Measurements from ENCODE around the gene SYNM. TPM values are rescaled to one million over a fixed set of nuclear protein-coding genes. Genes with fewer than 3 reads are reported as not detected.

Gene SYNM
- total RNA-seq, 2 experiments from 2014 or later, result 0.11 TPM

GRCh38 chr15:99129644-99130043 lies 24.8 kb downstream of the SYNM start:
- ChIA-PET POLR2A (no interaction called here), CTCF (no interaction called here)
- no peaks in the 10 kb centered on the region for H3K9me3 Mint-ChIP-seq

GRCh38 chr15:99130314-99130713 lies 25.4 kb downstream of the SYNM start:
- TF ChIP-seq CTCF (IDR thresholded peaks at IDR 0.05), result no peak
- no peak overlapping the region for H3K27ac Mint-ChIP-seq
- H3K27me3 Mint-ChIP-seq, result no peaks in the 10 kb centered on the region
- ChIA-PET POLR2A (no interaction called here), CTCF (no interaction called here)
- H3K9me3 Mint-ChIP-seq, result no peaks in the 10 kb centered on the region
- Histone ChIP-seq H3K27me3 (ENCODE audit: control insufficient read depth in 1 of 2, insufficient read depth in 2 of 2, low read length in 2 of 2) (no peaks in the 10 kb centered on the region), H3K4me1 (ENCODE audit: insufficient read depth, low read length) (no peaks in the 10 kb centered on the region), H3K36me3 (ENCODE audit: insufficient read depth, low read length) (no peaks in the 10 kb centered on the region), H3K9me3 (ENCODE audit: control insufficient read depth in 1 of 2, insufficient read depth in 1 of 2, low read length in 2 of 2) (peaks cover 0 to 1% of the 10 kb centered on the region in 2 experiments), H3K4me3 (ENCODE audit: low read length) (no peak overlapping the region), H3K27ac (ENCODE audit: low read depth in 1 of 2, low read length in 2 of 2) (no peak overlapping the region)
- H3K4me1 Mint-ChIP-seq (ENCODE audit: low read depth), result no peaks in the 10 kb centered on the region
- ATAC-seq (ENCODE audit: poor library complexity), result no peak
- no peaks in the 10 kb centered on the region for H3K36me3 Mint-ChIP-seq (ENCODE audit: low read depth)
- intact Hi-C loops (cut with DNase I, micrococcal nuclease), result no loop called here
- no peak for DNase-seq
- H3K4me3 Mint-ChIP-seq, result no peak overlapping the region

More at GRCh38 chr15:99129644-99130043, 24.8 kb downstream of the SYNM start:
- H3K9me3 ChIP-seq (ENCODE audit: control insufficient read depth in 1 of 2, insufficient read depth in 1 of 2, low read length in 2 of 2), result peaks cover 0 to 3% of the 10 kb centered on the region in 2 experiments
- no peak overlapping the region for H3K4me3 Mint-ChIP-seq
- H3K4me1 Mint-ChIP-seq (ENCODE audit: low read depth), result no peaks in the 10 kb centered on the region
- no peaks in the 10 kb centered on the region for H3K4me1 ChIP-seq (ENCODE audit: insufficient read depth, low read length)
- H3K27me3 ChIP-seq (ENCODE audit: control insufficient read depth in 1 of 2, insufficient read depth in 2 of 2, low read length in 2 of 2), result no peaks in the 10 kb centered on the region
- no peaks in the 10 kb centered on the region for H3K27me3 Mint-ChIP-seq
- no peak overlapping the region for H3K4me3 ChIP-seq (ENCODE audit: low read length)
- DNase-seq (no peak), ATAC-seq (ENCODE audit: poor library complexity) (no peak)
- H3K27ac ChIP-seq (ENCODE audit: low read depth in 1 of 2, low read length in 2 of 2), result no peak overlapping the region
- intact Hi-C loops (cut with DNase I, micrococcal nuclease), result no loop called here
- H3K36me3 Mint-ChIP-seq (ENCODE audit: low read depth), result no peaks in the 10 kb centered on the region
- TF ChIP-seq CTCF (IDR thresholded peaks at IDR 0.05), result no peak
- H3K27ac Mint-ChIP-seq, result no peak overlapping the region
- H3K36me3 ChIP-seq (ENCODE audit: insufficient read depth, low read length), result no peaks in the 10 kb centered on the region

DNA sequence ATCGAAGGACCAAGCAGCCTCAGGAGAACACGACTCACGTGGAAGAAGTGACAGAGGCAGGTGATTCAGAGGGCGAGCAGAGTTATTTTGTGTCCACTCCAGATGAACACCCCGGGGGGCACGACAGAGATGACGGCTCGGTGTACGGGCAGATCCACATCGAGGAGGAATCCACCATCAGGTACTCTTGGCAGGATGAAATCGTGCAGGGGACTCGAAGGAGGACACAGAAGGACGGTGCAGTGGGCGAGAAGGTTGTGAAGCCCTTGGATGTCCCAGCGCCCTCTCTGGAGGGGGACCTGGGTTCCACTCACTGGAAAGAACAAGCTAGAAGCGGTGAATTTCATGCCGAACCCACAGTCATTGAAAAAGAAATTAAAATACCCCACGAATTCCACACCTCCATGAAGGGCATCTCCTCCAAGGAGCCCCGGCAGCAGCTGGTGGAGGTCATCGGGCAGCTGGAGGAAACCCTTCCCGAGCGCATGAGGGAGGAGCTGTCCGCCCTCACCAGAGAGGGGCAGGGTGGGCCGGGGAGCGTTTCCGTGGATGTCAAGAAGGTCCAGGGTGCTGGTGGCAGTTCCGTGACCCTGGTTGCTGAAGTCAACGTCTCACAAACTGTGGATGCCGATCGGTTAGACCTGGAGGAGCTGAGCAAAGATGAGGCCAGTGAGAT lies 26.0 kb downstream of the SYNM start:
- Mint-ChIP-seq H3K27ac (no peak overlapping the region), H3K4me3 (no peak overlapping the region), H3K9me3 (no peaks in the 10 kb centered on the region), H3K36me3 (ENCODE audit: low read depth) (no peaks in the 10 kb centered on the region), H3K4me1 (ENCODE audit: low read depth) (no peaks in the 10 kb centered on the region), H3K27me3 (no peaks in the 10 kb centered on the region)
- Histone ChIP-seq H3K9me3 (ENCODE audit: control insufficient read depth in 1 of 2, insufficient read depth in 1 of 2, low read length in 2 of 2) (no peaks in the 10 kb centered on the region), H3K4me1 (ENCODE audit: insufficient read depth, low read length) (no peaks in the 10 kb centered on the region), H3K36me3 (ENCODE audit: insufficient read depth, low read length) (no peaks in the 10 kb centered on the region), H3K27me3 (ENCODE audit: control insufficient read depth in 1 of 2, insufficient read depth in 2 of 2, low read length in 2 of 2) (no peaks in the 10 kb centered on the region), H3K4me3 (ENCODE audit: low read length) (no peak overlapping the region), H3K27ac (ENCODE audit: low read depth in 1 of 2, low read length in 2 of 2) (no peak overlapping the region)
- intact Hi-C loops (cut with DNase I, micrococcal nuclease), result no loop called here
- ChIA-PET CTCF (no interaction called here), POLR2A (no interaction called here)
- no peak for TF ChIP-seq CTCF (IDR thresholded peaks at IDR 0.05)
- ATAC-seq (ENCODE audit: poor library complexity) (no peak), DNase-seq (no peak)
